DMS79 (cell line): ENCODE data around the gene GALNTL6.

Source experiments
- DNase-seq: peaks from one replicate; lab custom pipeline; 2025; lab: John Stamatoyannopoulos, UW

GALNTL6 gene

DNA sequence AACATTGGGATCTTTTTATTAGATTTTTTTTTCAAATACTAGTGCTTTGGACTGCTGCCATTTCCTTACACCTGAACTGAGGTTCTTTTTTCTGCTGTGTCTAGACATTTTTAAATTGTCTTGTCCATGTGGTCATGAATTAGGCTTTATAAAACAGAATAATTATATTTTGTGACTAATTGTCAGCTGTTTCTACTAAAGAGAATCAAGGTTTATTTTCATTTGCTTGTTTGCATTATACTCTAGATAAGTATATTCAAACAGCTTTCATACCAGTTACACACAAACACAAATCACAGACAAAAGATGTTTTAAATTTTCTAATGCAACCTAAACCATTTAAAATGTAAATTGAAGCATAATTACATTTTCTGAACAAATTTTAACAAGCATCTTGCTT is 194.7 kb downstream of the GALNTL6 start:
- no peak for DNase-seq

DNA sequence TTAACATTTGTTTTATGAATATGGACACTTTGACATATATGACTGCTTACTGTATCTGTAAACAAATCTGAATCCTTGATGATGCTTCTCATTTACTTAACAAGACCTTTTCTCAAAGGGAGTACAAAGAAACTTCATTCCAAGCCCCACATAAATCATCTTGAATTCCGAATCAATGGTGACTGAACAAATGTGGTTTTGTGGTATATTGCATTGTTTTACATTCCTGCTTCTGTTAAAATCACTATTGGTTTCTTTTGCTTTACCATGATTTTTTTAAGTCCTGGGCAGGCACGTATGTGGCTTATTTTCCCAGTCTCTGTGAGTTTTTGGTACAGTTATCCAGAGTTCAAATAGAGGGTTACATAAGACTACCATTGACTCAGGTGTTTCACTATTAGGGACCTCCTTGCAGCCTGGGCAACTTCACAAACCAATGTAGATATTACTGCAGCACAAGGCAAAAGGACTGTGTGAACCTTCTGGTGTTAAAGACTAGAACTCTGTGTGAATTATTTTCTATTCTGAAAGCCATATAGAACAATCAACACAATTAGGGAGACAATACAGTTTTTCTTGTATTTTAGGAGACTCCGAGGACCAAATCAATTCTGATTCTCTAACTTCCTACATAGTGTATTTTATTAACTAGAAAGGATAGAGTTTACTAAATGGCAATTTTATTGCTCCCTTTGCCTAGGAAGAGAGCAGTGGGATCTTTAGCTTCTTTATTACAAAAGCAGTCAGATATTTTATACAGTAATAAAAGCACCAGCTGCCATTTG is 196.4 kb downstream of the GALNTL6 start:
- DNase-seq = no peak

DNA sequence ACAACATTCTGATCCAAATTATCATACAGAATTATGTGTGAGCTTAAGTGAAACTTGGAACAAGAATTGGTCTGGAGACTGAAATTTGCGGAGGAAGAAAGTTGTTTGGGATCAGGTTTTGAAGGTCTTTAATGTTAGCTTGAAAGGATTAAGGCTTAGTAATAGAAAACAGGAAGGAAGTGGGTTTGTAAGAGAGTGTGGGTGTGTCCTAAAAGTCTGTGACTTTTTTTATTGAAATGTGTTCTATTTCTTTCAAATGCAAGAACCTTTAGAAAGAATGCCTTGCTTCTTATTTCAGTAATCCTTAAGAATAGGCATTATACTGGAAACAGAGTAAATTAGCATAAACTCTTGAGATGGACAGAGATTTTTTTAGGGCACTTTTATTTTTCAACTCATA is 198.0 kb downstream of the GALNTL6 start:
- no peak for DNase-seq

DNA sequence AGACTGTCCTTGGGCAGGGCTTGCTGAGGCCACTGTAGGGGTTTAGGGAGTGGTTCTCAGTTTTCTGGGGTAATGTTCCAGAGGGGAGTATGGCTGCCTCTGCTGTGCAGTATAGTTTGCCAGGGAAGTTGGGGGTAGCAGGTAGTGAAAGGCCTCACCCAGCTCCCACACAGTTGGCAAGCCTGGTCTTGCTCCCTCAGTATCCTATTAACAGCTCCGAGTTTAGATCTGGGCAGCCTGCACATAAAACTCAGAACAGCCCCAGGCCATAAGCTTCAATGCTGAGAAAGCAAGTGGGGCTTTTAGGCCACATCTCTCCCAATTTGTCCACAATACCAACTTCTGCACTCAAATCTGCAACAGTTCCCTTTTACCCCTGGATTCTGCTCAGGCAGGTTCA is 205.2 kb downstream of the GALNTL6 start:
- DNase-seq = no peak

DNA sequence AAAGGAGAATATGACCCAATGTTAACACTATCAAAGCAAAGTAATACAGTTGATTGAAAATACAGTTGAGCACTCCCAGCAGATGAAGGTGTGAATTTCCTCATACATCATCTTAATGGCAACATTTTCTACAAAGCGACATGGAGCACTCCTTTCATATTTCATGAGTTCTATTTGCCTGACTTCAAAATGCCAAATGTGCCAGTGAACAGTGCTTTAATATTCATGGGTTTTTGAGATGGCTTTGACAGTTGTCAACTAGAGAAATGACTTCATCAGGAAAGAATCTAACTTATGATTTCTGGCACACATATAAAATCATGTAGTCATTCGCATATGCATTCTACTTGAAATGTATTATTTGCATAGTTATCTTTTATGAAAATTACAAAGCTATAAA is 222.4 kb downstream of the GALNTL6 start:
- no peak for DNase-seq

DNA sequence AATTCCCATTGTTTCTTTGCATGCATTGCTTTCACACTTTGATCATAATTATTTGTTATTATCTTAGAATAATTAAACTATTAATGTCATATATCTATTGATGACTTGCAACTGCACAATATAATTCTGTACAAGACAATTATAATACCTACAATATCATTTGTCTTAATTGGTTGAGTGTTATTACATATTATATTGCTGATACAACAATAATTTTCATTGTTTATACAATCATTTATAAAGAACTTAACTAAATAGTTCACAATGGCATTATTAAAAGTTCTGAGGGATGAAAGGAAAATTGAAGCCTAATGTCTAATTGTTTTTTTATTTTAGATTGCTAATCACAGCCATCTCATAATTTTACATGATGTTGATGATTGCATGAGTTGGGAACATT is 227.6 kb downstream of the GALNTL6 start:
- DNase-seq = no peak

DNA sequence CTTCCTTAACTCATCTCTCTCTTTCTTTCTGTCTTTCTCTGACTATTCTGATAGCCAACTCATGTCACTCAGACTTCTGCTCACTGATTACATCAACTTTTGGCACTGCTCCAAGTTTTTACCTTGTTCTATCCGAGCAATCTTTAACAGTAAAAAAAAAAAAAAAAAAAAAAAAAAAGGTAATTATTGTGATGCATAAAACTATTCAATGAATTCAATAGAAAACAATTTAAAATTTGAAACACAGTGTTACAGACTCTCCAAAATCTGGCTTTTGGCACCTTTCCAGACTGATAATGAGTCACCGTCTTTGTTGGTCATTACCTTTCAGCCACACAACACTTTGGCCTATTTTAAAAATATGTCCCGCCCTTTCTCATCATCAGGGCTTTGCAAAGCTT is 229.5 kb downstream of the GALNTL6 start:
- no peak for DNase-seq

DNA sequence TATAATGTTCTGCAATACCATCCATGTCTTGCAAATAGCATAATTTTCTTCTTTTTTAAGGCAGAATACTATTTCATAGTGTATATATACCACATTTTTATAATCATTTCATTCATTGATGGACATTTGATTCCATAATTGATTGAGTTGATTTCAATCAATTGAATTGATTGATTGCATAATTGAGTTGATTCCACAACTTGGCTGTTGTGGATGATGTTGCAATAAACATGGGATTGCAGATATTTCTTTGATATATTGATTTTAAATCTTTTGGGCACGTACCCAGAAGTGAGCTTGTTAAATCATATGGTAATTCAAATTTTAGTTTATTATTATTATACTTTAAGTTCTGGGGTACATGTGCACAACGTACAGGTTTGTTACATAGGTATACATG is 232.8 kb downstream of the GALNTL6 start:
- no peak for DNase-seq

DNA sequence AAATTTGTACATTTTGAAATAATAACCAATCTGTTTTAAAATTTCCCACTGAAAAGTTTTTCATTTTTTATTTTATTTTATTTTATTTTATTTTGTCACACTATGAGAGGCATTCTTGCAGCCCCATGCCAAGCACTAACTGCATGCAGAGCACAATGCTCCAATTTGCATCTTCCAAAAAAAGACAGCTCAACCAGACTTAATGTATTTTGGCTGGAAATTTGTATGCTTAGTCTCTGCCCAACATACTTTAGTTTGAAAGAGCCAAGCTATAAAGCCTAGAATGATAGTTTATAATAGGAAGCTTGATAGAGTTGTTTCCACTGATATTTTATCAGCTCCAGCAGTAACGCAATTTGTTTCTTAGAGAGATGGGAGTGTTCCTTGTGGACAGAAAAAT is 235.5 kb downstream of the GALNTL6 start:
- no peak for DNase-seq

DNA sequence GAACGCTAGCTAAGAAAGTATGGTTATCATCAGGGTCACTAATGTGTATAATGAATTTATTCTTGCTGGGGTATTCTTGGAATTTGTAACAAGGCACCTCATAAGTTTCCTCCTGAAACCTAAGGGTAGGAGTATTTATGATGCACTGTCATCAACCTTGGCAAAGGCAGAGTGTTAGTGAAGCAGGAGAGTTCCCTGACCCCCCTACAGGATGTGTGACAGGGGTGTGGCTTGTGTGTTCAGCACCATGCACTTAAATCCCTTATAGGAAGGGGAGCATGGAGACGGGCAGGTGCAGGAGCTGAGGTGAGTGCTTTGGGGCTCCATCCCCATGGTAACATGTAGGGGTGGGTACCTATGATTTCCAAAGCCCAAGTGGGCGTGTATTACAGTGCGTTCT is 237.7 kb downstream of the GALNTL6 start:
- DNase-seq = no peak

DNA sequence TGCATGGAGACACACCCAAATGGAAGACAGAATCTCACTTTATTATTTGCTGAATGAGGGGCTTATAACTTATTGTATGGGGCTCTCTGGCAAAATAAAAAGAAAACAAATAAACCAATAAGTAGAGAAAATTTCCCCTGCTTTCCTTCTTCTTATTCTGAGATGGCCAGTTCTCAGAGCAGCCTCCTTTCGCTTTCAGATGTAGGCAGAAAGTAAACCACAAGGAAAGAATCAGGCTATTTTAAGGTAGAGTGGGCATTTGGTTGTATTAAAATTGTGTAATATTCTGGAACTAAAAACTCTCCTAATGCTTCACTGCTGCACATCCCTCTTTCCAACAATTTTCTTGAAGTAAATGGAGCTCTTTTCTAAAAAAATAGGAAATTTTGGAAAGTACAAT is 241.8 kb downstream of the GALNTL6 start:
- DNase-seq = no peak

DNA sequence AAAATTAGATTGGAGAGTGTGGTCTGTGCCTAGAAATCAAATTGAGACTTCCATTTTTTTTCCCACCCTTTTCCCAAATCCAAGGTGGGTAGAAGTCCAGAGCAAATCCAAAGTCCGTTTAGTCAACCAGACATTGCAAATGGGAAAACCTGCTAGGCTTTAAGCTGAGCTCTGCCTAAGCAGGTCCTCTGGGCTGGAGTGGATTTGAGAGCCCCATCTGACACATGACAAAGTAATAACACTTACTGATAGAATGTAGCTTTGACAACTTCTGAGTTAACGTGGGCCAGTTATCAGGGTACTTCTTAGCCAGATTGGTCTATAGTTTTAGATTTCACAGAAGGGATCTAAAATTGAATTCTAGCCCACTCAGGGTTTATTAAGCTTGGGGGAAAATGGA is 242.3 kb downstream of the GALNTL6 start:
- DNase-seq = no peak

DNA sequence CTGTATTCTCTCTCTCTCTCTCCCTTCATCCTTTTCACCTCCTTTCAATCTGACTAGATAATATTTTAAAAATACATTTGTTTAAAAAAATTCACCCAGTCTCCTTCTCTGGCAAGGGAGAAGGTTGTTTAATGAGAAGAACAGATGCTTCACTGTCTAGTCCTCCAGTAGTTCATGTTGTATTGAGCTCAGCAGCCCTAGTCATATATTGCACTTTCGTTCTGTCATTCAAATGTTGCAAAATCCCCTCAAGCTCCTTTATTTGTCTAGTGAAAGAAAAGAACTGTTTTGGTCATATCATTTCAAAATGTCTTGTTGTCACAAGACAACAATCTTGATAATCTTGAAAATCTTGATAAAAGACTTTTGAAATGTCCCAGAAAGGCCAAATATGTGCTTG is 248.0 kb downstream of the GALNTL6 start:
- no peak for DNase-seq

DNA sequence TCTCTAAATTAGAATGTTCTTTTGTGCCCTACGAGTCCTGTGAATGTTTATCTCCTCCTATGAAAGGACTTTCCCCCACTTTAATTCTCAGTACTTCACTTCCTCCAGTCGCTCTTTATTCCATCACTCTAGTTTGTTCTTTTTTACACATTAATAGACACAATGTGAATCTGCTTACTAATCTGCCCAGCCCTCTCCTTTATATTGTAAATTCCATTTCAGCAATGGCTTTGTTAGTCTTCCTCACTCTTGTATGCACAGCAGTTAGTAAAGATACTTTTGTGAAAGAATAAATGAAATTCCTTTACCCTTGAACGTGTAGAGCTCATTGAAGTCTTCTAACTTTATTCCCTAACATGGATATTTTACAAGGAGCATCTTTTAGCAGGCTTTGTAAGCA is 255.3 kb downstream of the GALNTL6 start:
- no peak for DNase-seq

DNA sequence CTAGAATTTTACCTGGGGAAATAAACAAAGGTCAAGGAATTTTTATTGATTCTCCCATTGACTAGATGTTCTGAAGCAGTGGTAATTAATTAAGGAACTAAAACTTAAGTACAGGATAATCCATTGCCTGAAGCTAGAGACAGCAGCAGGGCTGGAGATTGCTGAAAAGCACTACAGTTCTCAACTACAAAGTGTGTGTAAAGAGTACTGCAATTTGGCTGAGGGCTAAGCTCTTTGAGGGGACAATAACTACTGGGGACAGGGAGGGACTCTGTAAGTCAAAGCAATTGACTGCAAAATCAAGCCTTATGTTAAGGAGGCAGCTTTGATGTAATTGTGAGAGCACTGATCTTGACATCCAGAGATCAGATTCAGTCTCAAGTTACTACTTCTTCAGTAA is 260.4 kb downstream of the GALNTL6 start:
- DNase-seq = no peak

DNA sequence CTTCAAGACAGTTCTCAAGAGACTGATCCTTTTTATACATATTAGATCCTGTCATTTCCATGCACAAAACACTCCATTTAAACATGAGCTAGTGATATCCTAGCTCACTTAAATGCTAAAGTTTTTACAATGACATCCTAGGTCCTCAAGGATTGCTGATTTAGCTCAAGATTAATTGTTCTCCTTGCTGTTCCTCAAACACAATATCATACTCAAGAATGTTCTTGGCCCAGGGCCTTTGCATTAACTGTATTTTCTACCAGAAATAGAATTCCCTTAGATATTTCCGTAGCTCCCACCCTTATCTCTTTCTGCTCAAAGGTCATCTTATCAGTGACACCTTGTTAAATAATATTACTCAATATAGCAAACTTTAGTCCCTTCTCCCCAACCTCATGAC is 270.1 kb downstream of the GALNTL6 start:
- DNase-seq = no peak

DNA sequence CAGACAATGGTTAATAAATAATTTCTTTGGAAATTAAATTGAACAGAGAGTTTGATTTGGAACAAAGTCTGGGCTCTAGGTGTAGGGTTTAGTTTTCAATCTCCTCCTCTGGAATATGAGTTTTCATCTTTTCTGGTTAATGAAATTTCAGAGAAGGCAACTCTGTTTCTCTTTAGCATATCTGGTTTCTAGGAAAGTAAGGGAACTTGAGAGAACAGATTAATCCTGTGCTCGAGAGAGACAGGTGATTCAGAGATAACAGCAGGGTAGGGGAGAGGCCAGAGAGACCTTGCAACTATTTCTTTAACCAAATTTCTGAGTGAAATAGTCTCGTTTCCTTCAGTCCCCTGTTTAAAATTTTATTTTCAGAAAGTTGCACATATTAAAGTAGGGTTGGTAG is 275.4 kb downstream of the GALNTL6 start:
- DNase-seq = no peak

DNA sequence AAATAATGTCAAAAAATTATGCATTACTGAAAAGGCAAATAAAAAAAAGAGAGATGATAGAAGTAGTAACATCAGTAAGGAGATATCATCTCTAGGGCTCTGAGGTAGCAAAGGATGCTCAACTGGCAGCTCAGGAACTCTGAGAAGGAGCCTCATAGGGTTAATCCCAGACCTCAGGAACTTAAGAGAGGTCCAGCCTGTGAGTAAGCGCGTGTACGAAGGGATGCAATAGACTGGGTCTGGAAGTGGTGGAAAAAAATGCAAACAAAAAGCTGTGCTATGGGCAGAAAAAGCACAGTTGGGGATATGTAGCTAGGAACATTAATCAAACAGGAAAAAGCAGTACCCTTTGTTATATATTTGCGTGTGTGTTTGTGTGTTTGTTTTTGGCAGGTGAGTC is 282.0 kb downstream of the GALNTL6 start:
- no peak for DNase-seq

DNA sequence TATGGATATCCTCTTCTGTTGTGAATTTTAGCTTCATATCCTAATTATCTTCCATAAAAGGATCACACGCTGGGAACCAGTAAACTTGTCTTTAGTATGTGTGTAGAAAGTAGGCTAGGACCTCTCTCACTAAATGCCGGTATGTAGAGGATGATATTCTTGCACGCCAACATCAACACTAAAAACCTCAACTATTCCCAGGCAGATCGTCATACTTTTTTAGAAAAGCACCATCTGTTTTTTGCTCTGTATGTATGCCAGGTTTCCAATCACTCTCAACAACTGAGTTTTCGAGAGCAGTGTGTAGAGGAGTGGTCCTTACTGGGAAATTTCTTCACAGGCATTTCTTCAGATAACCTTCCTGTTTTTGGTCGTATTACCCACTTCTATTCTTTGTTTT is 283.6 kb downstream of the GALNTL6 start:
- DNase-seq = no peak

DNA sequence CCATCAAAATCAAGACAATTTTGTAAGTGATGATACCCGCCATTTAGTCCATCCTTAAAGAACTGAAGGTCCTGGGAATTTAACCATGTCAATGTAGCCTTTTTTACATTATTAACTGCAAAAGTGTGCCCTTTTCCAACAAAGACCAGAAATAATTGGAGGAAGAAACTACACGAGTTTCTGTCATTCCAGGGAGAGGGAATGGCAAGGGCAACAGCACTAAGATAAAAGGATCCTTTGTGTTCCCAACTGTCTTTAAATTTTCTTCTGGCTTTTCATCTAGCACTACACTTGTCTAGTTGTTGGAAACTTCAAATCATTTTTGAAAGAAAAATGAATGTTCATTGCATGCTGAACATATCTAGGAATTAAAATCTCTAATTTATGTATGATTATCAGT is 286.2 kb downstream of the GALNTL6 start:
- no peak for DNase-seq

DNA sequence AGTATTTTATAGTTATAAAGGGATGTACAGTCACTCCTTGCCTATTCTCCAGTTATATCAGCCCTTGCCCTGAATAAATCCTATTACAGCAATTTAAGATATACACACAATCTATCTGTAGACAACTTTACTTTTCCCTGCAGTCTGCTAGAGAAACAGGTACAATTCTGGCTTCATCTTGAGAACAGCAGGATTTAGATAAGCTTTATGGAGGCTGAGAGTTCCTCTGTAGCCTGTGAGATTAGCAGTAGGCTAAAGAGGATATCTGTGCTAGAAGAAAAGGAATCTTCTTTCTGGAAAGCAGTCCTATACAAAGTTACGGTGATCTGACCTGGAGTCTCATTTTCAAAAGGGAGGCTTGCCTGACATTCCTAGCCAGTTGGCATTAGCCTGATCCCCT is 290.3 kb downstream of the GALNTL6 start:
- DNase-seq = no peak

DNA sequence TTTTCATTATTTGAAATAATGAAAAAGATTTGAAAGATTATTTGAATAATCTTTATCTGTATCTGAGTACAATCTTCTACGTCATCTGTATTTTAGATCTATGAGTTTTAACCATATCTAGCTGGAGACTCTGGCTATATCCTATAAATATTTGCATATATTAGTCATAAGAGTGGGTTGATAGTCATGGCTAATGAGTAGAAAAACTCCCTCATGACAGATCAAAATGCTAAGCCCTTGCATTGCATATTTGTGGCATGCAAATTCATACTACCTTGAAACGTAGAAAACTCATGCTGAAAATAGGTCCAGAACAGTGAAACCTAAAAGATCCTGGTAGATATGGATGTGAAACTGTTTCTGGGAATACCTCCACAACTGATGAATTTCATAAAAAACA is 291.3 kb downstream of the GALNTL6 start:
- DNase-seq = no peak

DNA sequence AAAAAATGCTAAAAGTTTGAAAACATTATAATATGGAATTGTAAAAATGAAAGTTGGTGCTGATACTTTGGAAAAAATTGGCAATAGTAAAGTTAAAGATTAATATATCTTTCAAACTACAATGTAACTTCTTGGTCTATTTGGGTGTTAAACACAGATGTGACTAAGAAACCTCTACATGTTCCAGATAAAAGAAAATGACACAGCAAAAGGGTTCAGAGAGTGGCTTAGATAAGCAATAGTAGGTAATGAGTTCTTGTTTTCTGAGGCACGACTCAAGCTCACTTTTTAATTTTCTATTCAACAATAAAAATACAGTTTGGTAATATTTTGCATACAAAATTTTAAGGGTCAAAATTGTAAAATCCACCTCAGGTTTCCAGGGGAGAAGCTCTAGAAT is 292.7 kb downstream of the GALNTL6 start:
- DNase-seq = no peak

DNA sequence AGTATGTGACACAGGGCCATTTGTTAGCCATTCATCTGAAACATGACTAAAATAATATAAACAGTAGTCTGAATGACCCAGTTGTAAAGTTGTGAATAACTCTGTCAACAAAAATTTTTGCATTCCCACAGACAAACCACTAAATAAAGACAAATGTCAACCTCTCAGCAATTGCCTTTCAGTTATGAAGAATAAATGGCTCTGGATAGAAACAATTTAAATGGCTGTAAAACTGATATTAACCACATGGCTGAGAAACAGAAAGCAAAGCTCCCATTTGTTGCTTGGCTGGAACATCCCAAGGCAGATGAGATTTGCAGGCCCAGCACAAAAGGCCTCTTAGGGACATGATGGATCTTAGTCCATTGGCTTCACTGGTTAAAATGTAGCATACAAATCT is 296.3 kb downstream of the GALNTL6 start:
- no peak for DNase-seq
